ENCODE data around the gene CKAP2L.
A peak's percentile ranks its signal among the peaks of the same experiment; 100 is the strongest.
"Not testable (repeated sequence)": the region's sequence is repeated elsewhere in the genome, so short reads cannot be mapped to it uniquely, and the experiment has no call there.

The CKAP2L gene

DNA sequence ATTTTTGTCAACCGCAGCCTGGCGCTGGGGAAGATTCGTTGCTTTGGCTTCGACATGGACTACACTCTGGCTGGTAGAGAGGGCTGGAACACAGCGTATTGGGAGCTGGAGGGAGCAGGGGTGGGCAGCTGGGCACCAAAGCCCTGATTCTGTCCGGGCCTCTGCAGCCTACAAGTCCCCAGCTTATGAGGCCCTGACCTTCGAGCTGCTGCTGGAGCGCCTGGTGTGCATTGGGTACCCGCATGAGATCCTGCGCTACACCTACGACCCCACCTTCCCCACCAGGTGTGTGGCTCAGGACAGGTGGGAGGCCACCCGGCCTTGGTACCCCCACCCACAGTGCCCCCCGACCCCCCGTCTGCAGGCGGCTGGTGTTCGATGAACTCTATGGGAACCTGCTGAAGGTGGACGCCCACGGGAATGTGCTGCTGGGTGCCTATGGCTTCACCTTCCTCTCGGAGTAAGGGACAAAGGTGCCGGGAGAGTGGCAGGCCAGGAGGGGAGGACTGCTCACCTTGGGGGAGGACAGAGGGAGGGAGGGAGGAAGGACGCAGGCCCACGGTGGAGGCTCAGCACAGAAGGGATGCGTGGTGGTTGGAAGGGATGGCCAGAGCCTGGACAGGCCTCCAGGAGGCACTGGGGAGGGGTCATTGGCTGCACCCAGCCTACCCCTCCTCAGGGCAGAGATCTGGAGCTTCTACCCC, 42.4 kb downstream of the CKAP2L start:
- no peak overlapping the region for H3K4me3 ChIP-seq (ENCODE audit: low read depth, low read length)
- DNase-seq (ENCODE audit: low read depth) = no peak
- TF ChIP-seq, protein P1, sequence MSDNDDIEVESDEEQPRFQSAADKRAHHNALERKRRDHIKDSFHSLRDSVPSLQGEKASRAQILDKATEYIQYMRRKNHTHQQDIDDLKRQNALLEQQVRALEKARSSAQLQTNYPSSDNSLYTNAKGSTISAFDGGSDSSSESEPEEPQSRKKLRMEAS (IDR thresholded peaks at IDR 0.05; ENCODE audit: low read depth, low read length) = no peak
- TF ChIP-seq MYC (IDR thresholded peaks at IDR 0.05; ENCODE audit: low read depth, low read length) (no peak), POLR2A (IDR thresholded peaks at IDR 0.05; ENCODE audit: extremely low read depth, insufficient read length) (no peak)
- TF ChIP-seq, protein P2, sequence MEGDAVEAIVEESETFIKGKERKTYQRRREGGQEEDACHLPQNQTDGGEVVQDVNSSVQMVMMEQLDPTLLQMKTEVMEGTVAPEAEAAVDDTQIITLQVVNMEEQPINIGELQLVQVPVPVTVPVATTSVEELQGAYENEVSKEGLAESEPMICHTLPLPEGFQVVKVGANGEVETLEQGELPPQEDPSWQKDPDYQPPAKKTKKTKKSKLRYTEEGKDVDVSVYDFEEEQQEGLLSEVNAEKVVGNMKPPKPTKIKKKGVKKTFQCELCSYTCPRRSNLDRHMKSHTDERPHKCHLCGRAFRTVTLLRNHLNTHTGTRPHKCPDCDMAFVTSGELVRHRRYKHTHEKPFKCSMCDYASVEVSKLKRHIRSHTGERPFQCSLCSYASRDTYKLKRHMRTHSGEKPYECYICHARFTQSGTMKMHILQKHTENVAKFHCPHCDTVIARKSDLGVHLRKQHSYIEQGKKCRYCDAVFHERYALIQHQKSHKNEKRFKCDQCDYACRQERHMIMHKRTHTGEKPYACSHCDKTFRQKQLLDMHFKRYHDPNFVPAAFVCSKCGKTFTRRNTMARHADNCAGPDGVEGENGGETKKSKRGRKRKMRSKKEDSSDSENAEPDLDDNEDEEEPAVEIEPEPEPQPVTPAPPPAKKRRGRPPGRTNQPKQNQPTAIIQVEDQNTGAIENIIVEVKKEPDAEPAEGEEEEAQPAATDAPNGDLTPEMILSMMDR (IDR thresholded peaks at IDR 0.05; ENCODE audit: low read depth, low read length) = no peak

DNA sequence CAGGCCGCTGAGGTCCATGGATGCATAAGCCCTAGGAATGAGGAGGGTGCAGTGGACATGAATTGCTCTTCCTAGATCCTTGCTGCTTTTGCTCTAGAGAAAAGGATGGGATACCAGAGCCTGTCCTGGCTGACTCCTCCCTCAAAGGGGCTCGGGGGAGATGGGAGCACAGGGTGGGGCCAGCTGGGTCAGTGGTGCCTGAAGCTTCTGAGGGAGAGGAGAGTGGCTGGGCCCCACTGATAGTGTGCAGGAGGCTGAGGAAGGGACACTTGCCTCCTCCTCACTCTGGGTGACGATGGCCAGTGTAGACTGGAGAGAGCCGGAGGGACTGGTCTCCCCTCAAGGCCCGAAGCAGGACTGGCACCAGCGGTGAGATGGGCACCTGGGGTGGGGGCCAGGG, 43.6 kb downstream of the CKAP2L start, which contains the start of gene NT5DC4:
NT5DC4 (plus strand) TSS at position 236 of the 400 bp plus-strand sequence; CDS start at position 296, 60 bp downstream.
- TF ChIP-seq, protein P2 (IDR thresholded peaks at IDR 0.05; ENCODE audit: low read depth, low read length) = no peak
- TF ChIP-seq, protein P1 (IDR thresholded peaks at IDR 0.05; ENCODE audit: low read depth, low read length) = no peak
- TF ChIP-seq MYC (IDR thresholded peaks at IDR 0.05; ENCODE audit: low read depth, low read length) (no peak), POLR2A (IDR thresholded peaks at IDR 0.05; ENCODE audit: extremely low read depth, insufficient read length) (no peak)
- DNase-seq (ENCODE audit: low read depth) = peak; percentile 32
- H3K4me3 ChIP-seq (ENCODE audit: low read depth, low read length) = no peak within 1 kb of the TSS

DNA sequence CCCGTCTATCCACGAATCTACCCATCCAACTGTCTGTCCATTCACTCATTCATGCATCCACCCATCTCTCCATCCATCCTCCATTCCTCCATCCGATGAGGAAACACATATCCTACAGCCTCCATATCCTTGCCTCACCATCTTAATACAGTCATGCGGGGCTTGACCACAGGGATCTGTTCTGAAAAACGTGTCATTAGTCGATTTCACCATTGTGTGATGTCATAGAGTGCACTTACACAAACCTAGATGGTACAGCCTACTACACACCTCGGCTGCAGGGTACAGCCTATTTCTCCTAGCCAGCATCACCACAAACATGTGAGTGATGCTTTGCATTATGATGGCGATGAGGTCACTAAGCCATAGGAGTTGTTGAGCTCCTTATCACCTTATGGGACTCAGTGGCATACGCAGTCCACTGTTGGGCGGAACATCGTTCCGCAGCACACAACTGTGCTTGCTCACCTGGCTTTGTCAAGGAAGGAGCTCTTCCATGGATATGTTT, 45.5 kb downstream of the CKAP2L start:
- no peak overlapping the region for H3K4me3 ChIP-seq (ENCODE audit: low read depth, low read length)
- TF ChIP-seq MYC (IDR thresholded peaks at IDR 0.05; ENCODE audit: low read depth, low read length) (no peak), POLR2A (IDR thresholded peaks at IDR 0.05; ENCODE audit: extremely low read depth, insufficient read length) (no peak)
- TF ChIP-seq, protein P2 (IDR thresholded peaks at IDR 0.05; ENCODE audit: low read depth, low read length) = no peak
- TF ChIP-seq, protein P1 (IDR thresholded peaks at IDR 0.05; ENCODE audit: low read depth, low read length) = no peak
- peak; percentile 34 for DNase-seq (ENCODE audit: low read depth)

DNA sequence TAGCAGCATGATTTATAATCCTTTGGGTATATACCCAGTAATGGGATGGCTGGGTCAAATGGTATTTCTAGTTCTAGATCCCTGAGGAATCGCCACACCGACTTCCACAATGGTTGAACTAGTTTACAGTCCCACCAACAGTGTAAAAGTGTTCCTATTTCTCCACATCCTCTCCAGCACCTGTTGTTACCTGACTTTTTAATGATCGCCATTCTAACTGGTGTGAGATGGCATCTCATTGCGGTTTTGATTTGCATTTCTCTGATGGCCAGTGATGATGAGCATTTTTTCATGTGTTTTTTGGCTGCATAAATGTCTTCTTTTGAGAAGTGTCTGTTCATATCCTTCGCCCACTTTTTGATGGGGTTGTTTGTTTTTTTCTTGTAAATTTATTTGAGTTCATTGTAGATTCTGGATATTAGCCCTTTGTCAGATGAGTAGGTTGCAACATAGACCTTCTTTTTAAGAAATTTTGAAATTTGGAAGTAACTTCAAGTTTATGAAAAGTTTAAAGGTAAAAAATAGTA, 47.5 kb downstream of the CKAP2L start:
- DNase-seq (ENCODE audit: low read depth); H3K4me3 ChIP-seq (ENCODE audit: low read depth, low read length): not testable (repeated sequence)

DNA sequence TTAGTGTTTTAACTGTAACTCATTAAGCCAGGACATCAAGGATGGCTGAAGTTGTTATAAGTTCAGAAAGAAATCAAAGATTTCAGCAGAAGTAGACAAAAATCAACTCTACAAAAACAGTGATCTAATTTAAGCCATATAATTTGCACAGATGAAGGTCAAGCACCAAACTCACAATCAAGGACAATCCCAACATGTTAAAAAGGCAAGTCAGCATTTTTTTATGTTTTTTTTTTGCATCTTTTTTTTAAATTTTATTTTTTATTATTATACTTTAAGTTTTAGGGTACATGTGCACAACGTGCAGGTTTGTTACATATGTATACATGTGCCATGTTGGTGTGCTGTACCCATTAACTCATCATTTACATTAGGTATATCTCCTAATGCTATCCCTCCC, 48.3 kb downstream of the CKAP2L start:
- not testable (repeated sequence) for H3K4me3 ChIP-seq (ENCODE audit: low read depth, low read length); DNase-seq (ENCODE audit: low read depth)

DNA sequence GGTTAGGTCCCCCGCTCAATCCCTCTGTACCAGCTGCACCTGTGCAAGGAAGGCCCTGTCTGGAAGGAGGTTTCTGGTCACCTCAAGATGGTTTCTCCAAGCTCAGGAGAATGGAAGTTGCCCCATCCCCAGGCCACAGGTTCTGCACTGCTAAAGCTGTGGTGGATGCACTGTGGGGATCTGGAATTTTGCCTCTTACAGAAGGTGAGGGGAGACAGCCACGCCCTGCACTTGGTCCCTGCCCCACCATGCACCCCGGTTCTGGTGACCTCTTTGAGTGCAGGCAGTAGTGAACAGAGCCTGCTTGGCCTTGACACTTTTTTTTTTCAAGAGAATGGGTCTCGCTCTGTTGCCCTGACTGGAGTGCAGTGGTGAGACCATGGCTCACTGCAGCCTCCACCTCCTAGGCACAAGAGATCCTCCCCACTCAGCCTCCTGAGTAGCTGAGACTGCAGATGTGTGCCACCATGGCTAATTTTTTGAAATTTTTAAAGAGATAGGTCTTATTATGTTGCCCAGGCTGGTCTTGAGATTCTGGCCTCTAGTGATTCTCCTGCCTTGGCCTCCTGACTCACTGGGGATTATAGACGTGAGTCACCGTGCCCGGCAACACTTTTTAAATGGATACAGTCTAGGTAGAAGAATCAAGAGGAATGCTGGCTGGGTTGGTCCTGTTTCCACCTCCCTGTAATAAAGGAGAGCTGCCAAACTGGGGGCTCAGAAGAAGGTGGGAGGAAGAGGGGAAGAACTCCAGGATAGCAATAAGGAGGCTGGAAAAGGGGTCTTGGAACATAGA, 49.4 kb downstream of the CKAP2L start:
- DNase-seq (ENCODE audit: low read depth) = no peak
- no peak for TF ChIP-seq POLR2A (IDR thresholded peaks at IDR 0.05; ENCODE audit: extremely low read depth, insufficient read length)
- TF ChIP-seq, protein P2 (IDR thresholded peaks at IDR 0.05; ENCODE audit: low read depth, low read length) = no peak
- no peak overlapping the region for H3K4me3 ChIP-seq (ENCODE audit: low read depth, low read length)

Measured in NB4 (cell line).